ENCODE measurements around the gene CHN1. TPM values are rescaled to one million over a fixed set of nuclear protein-coding genes. Genes with fewer than 3 reads are reported as not detected.

CHN1 gene
- polyA plus RNA-seq, 1 of the 3 experiments (the other 2 are of a cell fraction) = 31.6 TPM

GRCh38 chr2:175026385-175026784, 21.2 kb upstream of the CHN1 start:
- no peaks in the 10 kb centered on the region for H3K36me3 ChIP-seq (replicated peaks in 1 of 2; ENCODE audit: control insufficient read depth in 1 of 2, insufficient read depth in 2 of 2, low read length in 1 of 2)
- H3K9me3 ChIP-seq = no peaks in the 10 kb centered on the region
- ChIA-PET POLR2A (no interaction called here), CTCF (interaction anchor here (1.0 kb wide), 2 partner anchors 29 to 326 kb away, joined by 3 read pairs; no protein-coding TSS in a partner anchor)
- no peak for DNase-seq
- no peak for TF ChIP-seq SIN3A (IDR thresholded peaks at IDR 0.05; ENCODE audit: borderline replicate concordance, low read depth, low read length)
- no peak for TF ChIP-seq ELF1 (IDR thresholded peaks at IDR 0.05)
- TF ChIP-seq, protein P1, sequence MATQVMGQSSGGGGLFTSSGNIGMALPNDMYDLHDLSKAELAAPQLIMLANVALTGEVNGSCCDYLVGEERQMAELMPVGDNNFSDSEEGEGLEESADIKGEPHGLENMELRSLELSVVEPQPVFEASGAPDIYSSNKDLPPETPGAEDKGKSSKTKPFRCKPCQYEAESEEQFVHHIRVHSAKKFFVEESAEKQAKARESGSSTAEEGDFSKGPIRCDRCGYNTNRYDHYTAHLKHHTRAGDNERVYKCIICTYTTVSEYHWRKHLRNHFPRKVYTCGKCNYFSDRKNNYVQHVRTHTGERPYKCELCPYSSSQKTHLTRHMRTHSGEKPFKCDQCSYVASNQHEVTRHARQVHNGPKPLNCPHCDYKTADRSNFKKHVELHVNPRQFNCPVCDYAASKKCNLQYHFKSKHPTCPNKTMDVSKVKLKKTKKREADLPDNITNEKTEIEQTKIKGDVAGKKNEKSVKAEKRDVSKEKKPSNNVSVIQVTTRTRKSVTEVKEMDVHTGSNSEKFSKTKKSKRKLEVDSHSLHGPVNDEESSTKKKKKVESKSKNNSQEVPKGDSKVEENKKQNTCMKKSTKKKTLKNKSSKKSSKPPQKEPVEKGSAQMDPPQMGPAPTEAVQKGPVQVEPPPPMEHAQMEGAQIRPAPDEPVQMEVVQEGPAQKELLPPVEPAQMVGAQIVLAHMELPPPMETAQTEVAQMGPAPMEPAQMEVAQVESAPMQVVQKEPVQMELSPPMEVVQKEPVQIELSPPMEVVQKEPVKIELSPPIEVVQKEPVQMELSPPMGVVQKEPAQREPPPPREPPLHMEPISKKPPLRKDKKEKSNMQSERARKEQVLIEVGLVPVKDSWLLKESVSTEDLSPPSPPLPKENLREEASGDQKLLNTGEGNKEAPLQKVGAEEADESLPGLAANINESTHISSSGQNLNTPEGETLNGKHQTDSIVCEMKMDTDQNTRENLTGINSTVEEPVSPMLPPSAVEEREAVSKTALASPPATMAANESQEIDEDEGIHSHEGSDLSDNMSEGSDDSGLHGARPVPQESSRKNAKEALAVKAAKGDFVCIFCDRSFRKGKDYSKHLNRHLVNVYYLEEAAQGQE (IDR thresholded peaks at IDR 0.05; ENCODE audit: low read depth, low read length) = no peak
- H3K4me3 ChIP-seq (ENCODE audit: low read depth in 2 of 2, low read length in 1 of 2) = no peak overlapping the region
- no peaks in the 10 kb centered on the region for H3F3A ChIP-seq (replicated peaks; ENCODE audit: insufficient read depth)
- no peak overlapping the region for H3K9ac ChIP-seq
- no peaks in the 10 kb centered on the region for H3K9me2 ChIP-seq
- H3K4me2 ChIP-seq = no peak overlapping the region
- H3K27ac ChIP-seq (ENCODE audit: low read depth in 2 of 2, low read length in 1 of 2) = no peak overlapping the region
- H3K4me1 ChIP-seq (ENCODE audit: control insufficient read depth in 1 of 2, insufficient read depth in 2 of 2, low read depth in 1 of 2, low read length in 1 of 2) = no peaks in the 10 kb centered on the region
- H4K20me1 ChIP-seq (ENCODE audit: insufficient read depth) = no peaks in the 10 kb centered on the region
- no peaks in the 10 kb centered on the region for H3K79me2 ChIP-seq (ENCODE audit: insufficient read depth)
- no peak overlapping the region for H2AFZ ChIP-seq (ENCODE audit: low read depth)
- 92% methylated on average over 2 of the region's 2 CpGs for WGBS (ENCODE audit: low lambda C conversion rate)
- no peaks in the 10 kb centered on the region for H3K27me3 ChIP-seq (ENCODE audit: insufficient read depth)

DNA sequence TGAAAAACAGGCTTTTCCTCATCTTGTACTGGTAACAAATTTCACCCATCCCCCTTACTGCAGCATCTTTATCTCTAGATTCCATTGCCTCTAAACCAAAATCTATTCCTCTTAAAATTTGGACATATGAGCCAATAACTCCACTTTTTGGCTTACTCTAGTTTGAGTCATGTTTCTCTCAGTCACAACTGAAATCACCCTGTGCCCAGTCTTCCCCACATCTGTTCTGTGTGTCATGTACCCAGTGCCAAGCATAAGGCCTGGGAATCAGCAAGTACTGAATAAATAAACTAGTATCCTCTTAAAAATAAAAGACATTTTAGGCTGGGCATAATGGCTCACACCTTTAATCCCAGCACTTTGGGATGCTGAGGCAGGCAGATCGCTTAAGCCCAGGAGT, 20.8 kb upstream of the CHN1 start:
- H3K27me3 ChIP-seq (ENCODE audit: insufficient read depth) = no peaks in the 10 kb centered on the region
- no peaks in the 10 kb centered on the region for H3K36me3 ChIP-seq (replicated peaks in 1 of 2; ENCODE audit: control insufficient read depth in 1 of 2, insufficient read depth in 2 of 2, low read length in 1 of 2)
- no peak overlapping the region for H3K4me2 ChIP-seq
- TF ChIP-seq PBX3 (IDR thresholded peaks at IDR 0.05) (no peak), ELF1 (IDR thresholded peaks at IDR 0.05) (no peak), NRF1 (IDR thresholded peaks at IDR 0.05; ENCODE audit: low read depth, low read length) (no peak), ZBTB33 (IDR thresholded peaks at IDR 0.05; ENCODE audit: borderline replicate concordance, low read depth) (no peak), FOXM1 (IDR thresholded peaks at IDR 0.05; ENCODE audit: low read depth) (no peak), FOXJ3 (CRISPR knock-in tag; IDR thresholded peaks at IDR 0.05) (no peak), MEF2A (IDR thresholded peaks at IDR 0.05; ENCODE audit: borderline replicate concordance, low read depth) (no peak), RCOR1 (IDR thresholded peaks at IDR 0.05; ENCODE audit: low read length) (no peak), EZH2phosphoT487 (IDR thresholded peaks at IDR 0.05; ENCODE audit: borderline replicate concordance, low read depth) (no peak)
- 88% methylated on average over 1 of the region's 1 CpG for WGBS (ENCODE audit: low lambda C conversion rate)
- H3K9me2 ChIP-seq = no peaks in the 10 kb centered on the region
- no peaks in the 10 kb centered on the region for H4K20me1 ChIP-seq (ENCODE audit: insufficient read depth)
- POLR2A ChIA-PET = no interaction called here
- H3K79me2 ChIP-seq (ENCODE audit: insufficient read depth) = no peaks in the 10 kb centered on the region
- H3K4me3 ChIP-seq (ENCODE audit: low read depth in 2 of 2, low read length in 1 of 2) = no peak overlapping the region
- no peaks in the 10 kb centered on the region for H3K9me3 ChIP-seq
- no peak for DNase-seq
- no peak overlapping the region for H3K27ac ChIP-seq (ENCODE audit: low read depth in 2 of 2, low read length in 1 of 2)
- CTCF ChIA-PET = interaction anchor here (1.0 kb wide), 2 partner anchors 29 to 326 kb away, joined by 3 read pairs; no protein-coding TSS in a partner anchor
- no peaks in the 10 kb centered on the region for H3K4me1 ChIP-seq (ENCODE audit: control insufficient read depth in 1 of 2, insufficient read depth in 2 of 2, low read depth in 1 of 2, low read length in 1 of 2)
- no peak overlapping the region for H2AFZ ChIP-seq (ENCODE audit: low read depth)
- H3F3A ChIP-seq (replicated peaks; ENCODE audit: insufficient read depth) = no peaks in the 10 kb centered on the region
- no peak overlapping the region for H3K9ac ChIP-seq
